Jurkat, Clone E6-1 (cell line): ENCODE measurements around the gene LDLRAD4.

Experiments used
- DNase-seq: peaks from one replicate; pipeline ENCODE4 v3.0.0-alpha.2; 2011; ENCODE audit warnings: low read depth, low spot score
- H3K4me3 ChIP-seq: 2 replicates; pipeline ENCODE4 v1.5.1; 2011; ENCODE audit warnings: mild to moderate bottlenecking, low read length, control low read depth, moderate library complexity

Gene LDLRAD4

DNA sequence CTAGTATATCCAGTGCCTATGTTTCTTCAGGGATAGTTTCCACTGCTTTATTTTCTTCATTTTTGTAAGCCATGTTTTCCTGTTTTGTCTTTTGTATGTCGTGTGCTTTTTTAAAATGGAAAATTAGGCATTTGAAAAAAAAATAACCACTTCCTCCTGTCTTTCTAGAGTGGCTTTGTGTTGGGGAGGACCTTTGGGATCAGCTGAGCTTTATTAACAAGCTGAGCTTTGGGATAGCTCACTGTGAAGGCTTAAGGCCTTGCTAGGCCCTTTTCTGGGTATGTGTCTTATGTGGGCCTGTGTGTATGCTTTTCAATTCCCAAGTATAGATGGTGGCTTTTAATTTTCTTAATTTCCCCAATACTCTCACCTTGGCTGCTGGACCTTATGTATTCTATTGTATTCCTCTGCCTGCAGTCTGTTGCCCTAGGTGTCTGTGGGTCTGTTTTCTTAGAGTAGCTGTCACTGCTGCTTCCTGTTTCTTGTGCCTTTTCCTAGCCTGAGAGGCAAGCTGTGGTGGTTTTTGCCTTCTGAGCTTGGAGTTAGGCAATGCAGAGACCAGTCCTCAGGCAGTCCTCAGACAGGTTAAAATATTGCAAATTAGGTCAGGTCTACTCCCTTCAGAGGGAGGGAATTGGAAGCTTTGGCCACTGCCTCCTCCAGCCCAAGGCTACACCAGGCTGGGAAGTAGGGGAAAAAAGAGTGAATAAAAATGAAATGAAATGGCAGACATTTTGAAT is 134.7 kb downstream of the LDLRAD4 start:
- DNase-seq = peak; percentile 77
- no peak overlapping the region; the same call in 1 of the 2 replicates for H3K4me3 ChIP-seq

DNA sequence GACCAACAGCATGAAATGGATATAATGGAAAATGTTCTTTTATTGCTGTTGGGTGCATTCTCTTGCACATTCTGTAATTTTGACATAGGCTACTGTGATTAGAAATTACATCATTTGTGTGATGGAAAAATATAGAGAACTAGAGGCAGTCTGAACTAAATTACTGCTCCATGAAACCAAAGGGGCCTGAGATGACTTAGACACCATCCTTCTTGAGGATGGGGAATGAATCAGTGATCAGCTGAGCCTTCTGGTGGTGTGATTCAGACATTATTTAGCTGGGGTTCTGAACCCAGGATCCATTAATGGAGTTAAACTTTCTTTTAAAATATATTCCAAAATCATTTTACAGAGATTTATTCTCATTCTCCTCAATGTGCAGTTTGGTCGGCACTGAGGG is 135.8 kb downstream of the LDLRAD4 start:
- DNase-seq = no peak
- H3K4me3 ChIP-seq = no peak overlapping the region

DNA sequence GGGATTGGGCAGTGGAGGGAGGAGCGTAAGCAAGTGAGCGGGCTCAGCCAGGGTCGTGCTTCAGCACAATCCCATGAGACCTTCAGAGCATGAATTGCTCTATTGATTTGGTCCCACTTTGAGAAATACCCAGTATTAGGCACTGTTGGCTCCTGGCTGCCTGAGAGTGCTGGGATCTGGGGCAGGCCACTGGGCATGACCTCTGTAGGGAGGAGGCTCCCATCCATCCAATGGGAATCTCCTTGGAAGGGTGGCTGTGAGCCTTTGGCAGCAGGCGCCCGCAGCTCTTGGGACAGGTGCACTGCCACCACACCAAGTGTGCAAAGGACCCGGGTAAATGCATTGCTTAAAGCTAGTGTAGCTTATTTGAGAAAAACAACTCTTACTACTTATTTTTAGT is 137.5 kb downstream of the LDLRAD4 start:
- DNase-seq = no peak
- no peak overlapping the region for H3K4me3 ChIP-seq

DNA sequence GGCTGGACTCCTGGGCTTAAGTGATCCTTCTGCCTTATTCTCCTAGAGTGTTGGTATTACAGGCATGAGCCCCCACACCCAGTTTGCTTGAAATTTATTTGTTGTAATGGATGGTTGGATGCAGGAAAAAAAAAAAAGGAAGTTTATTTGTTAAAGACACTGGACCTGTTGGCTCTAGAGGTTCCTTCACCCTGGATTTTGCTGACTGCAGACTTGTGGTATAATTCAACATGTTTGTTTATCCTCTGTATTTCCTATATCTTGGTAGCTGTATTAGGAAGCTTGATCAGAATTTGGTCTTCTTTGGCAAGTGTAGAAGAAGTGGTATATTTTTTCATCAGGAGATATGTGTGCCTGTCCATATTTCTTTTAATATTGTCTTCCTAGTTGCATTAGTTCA is 138.7 kb downstream of the LDLRAD4 start:
- no peak overlapping the region for H3K4me3 ChIP-seq
- no peak for DNase-seq

DNA sequence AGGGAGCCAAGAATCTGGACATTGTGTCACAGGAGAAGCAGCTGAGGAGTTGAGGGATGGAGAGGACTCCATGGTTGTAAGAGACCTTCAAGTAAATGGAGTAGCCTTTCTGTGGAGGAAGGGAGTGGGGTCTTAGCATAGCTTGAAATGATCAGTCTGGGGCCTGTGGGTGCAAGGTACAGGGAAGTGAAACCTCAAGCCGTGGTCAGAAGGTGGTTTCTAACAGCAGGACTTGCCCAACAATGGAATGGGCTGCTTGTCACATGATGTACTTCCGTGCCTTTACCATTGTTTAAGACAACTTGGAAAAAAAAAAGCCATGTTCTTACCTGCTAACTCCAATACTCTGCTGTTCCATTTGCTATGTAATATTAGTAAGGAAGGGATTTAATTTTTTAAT is 140.7 kb downstream of the LDLRAD4 start:
- DNase-seq = no peak
- H3K4me3 ChIP-seq = no peak overlapping the region

DNA sequence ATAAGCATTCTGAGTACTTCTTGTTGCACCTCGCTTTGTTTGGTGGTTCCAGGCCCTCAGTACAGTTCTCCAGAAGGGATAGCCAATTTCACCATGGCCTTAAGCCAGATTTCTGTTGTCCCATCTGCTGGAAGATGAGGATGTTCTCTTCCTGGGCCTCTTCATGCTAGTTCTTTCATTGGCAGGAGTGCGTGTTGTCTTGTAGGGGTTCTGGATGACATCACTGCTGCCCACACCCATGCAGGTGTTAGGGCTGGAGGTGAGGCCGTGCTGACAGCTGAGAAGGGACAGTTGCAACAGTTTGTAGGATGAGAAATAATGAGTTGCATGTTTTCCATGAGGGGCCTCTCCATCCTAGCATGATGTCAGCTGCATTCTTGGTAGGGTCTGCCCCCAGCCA is 142.9 kb downstream of the LDLRAD4 start:
- DNase-seq = no peak
- no peak overlapping the region for H3K4me3 ChIP-seq

DNA sequence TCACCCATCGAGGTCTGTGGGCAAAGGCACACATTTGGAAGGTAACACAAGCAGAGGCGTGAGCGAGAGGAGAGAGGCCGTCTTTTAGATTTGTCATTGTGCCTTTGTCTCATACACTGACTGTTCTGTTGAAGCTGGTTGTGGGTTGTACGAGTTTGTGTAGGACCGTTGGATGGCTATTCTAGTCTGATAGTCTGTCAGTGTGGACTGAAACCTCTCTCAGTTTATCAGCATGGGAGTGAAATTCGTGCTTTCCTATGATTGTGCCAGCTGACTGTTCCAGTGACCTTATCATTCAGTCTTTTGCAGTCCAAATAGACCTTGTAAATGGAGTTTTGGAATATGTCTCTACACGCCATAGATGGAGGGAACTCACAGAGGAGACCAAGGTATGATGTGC is 143.5 kb downstream of the LDLRAD4 start:
- no peak overlapping the region for H3K4me3 ChIP-seq
- DNase-seq = no peak

DNA sequence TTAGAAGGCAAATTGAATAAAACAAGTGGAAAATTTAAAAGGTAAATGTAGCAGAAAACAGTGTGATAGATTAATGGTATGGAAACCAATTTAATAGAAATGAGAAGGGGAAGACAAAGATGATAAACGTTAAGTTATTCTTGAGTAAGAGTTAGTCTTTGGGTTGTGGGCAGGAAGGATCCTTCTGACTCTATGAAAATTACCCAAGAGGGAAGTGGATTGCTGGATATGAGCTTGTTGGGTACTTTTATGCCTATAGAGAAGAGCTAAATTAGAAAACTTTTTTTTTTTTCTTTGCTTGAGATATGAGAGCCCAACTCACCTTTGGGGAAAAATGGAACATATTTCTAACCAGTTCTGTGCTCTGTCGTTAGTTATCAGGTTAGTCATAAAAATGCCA is 144.0 kb downstream of the LDLRAD4 start:
- no peak overlapping the region for H3K4me3 ChIP-seq
- no peak for DNase-seq

DNA sequence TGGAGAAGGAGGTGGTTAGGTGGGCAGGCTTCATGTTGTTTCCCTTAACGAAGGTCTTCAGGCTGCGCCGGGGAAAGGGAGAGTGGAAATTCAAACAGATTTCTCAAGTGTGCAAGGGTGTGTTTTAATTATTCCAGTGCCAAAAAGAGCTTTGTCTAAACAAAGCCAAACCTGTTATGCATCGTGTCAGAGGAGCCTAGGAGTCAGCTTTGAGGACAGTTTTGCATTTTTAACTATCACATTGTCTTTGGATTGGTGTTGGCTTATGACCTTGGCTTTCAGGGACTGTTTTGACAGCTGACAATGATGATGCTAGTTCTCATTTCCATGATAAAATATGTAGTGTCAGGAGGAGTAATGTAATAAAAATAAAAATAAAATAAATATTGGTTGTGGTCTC is 144.8 kb downstream of the LDLRAD4 start:
- no peak for DNase-seq
- H3K4me3 ChIP-seq = no peak overlapping the region

DNA sequence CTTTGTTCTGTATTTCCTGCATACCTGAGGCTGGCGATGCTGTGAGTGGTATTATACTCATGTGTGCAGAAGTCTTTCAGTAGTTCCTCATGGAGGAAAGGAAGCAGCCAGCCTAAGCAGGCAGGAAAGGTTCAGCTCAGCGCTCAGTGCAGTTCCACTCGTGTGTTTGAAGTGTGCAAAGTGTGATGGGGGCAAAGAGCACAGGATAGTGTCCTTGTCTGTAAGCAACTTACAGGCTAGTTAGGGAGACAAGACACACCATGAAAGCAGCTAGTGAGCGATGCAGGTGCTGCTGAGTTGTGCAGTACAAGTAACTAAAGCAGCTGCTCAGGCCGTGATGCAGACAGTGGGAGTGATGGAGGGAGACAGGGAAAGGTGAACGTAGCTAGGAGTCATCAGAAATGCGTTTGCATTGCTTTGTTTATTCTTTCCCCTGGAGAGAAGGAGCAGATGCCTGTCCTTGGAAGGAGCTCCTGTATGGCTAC is 146.2 kb downstream of the LDLRAD4 start:
- no peak overlapping the region for H3K4me3 ChIP-seq
- DNase-seq = no peak

DNA sequence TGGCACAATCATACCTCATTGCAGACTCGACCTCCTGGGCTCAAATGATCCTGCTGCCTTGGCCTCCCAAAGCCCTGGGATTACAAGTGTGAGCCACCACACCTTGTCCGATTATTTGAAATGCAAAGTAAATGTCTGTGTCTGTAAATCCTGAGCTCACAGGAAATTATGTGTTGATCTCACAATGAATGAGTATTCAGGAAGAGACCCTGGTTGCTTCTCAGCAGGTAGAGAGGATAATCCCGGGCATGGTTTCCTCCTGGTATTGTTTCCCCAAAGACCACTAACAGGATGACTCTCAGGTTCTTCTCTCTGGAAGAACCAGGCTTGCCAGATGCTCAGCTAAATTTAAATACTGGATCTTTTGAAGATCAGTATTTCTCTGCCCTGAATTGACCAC is 147.6 kb downstream of the LDLRAD4 start:
- no peak overlapping the region for H3K4me3 ChIP-seq
- no peak for DNase-seq

DNA sequence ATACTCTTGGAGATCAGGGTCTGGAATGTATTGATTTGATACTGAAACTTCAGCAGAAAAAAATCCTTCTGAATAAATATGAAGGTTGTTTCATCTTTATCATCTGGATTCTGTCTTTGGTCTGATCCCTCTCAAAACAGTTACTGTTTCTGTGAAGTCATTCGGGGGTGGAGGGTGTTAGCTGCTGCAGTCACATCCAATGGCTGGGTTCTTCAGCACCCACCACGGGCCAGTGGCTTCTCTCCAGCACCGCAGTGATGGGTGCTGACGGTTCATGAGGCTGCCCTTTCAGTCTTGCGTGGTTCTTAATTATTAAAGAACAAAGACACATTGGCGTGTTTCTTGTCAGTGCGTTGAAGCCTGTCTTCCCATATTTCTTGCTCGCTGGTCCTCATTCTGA is 148.0 kb downstream of the LDLRAD4 start:
- H3K4me3 ChIP-seq = no peak overlapping the region
- no peak for DNase-seq

DNA sequence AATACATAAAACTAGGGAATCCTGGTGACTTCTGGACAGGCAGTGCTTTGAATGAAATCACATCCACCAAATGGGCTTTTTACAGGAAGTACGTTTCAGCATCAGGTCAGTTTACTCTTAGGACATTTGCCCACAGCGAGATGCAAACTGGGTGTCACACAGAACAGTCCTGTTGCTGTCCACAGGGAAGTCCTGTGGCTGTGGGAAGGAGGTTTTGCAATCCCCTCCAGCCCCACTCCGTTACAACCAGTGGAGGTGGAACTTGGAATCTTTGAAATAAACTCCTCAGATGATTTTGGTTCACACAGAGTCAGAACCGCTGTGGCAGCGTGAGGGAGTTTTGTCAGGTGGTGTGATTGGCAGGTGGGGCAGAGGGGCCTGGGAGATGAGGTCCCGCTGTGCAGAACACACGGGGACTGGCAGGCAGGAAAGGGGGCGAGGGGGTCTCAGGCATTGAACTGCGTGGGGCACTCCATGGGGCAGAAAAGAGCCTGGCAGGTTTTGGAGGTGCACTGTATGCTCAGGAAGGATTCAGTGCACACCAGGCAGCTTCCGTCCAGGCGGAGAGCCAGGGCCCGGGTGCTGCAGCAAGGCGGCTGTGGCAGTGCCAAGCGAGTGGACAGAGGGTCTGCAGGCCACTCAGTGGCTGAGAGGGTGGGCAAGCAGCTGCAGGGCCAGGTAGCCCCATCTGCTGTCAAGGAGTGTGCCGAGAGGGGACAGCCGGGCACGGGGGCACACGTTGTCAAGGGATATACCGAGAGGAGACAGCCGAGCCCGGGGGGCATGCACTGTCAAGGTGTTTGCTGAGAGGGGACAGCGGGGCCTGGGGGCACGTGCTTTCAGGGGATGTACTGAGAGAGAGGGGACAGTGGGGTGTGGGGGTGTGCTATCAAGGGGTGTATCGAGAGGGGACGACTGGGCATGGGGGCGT is 148.7 kb downstream of the LDLRAD4 start:
- no peak for DNase-seq
- H3K4me3 ChIP-seq = no peak overlapping the region

DNA sequence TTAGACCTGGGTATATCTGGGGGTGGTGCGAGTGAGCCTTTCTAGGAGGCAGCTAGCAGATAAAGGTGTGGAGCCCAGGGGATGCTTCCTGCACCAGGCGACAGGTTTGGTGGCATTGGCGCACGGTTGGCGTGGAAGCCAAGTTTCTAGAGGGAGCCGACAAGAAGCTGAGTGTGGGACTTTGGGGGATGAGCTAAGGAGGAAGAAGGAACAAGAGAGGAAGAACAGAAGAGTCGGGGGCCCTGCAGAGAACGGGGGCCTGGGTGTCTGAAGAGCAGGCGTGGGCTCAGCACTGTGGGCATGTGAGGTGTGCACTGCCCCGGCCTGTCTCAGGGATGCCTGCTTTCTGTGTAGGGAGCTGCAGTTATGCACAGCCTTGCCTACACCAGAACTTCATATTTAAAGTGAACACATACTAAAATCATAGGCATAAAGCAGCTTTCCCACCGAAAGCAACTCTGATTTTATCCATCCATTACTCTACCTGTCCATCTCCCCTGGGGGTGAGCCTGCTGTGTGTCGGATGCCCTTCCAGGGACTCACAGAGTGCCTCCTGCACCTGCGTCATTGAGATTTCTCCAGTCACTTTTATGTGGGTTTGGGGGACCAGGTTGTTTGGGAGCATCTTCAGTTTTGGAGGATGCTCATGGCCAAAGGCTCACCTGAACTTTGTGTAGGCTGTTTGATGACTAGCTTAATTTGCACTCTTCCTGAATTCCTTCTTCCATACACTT is 149.7 kb downstream of the LDLRAD4 start:
- no peak for DNase-seq
- H3K4me3 ChIP-seq = no peak overlapping the region

DNA sequence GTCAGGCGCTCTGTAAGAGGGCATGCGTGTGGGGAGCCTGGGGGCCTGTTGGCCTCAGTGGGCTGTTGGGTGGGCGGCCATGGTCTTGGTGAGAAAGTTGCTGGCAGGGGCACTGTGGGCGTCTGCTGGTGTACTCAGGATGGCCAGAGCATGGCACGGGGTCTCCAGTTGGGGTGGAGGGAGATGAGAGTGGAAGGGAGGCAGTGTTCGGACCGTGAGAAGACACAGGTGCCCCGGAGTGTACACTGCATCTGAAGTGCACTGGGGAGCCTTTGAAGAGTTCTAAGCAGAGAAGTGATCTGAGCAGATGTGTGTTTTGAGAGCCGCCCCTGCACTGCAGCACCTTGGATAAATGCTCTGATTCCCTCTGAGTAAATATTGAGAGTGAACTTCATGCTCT is 150.8 kb downstream of the LDLRAD4 start:
- no peak for DNase-seq
- H3K4me3 ChIP-seq = peak overlapping the region; percentile 32

DNA sequence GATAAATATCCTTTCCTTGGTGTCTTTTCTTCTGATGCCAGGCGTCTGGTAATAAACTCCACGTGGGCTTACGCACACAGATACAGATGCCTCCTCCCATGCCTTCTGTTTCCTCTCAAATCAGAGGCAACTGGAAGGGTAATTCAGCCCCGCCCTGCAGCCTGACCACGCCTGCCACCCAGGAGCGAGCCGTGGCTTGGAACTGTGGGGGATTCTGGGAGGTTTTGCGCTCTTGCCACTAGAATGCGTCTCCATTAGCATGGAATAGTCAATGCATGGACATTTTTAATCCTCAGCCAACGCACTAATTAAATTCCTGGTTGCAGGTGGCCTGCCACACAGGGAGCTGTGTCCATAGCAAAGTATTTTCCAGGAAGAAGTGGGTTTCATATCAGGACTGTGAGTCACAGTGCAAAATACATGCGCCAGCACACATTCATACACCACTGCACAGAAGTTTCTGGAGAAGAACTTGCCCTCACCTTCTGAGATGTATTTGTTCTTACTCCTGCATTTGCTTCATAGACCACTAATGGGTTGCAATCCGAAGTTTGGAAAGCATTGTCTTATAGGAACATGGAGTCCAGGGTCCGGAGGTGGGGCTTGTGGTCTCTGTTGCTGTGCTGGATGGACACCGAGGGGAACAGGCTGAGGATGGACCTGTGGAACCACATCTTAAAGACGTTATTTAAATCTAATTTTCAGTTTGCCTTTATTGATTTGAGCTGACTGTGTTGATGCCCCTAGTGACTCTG is 151.4 kb downstream of the LDLRAD4 start:
- peak; percentile 83 for DNase-seq
- H3K4me3 ChIP-seq = peak overlapping the region; percentile 32

DNA sequence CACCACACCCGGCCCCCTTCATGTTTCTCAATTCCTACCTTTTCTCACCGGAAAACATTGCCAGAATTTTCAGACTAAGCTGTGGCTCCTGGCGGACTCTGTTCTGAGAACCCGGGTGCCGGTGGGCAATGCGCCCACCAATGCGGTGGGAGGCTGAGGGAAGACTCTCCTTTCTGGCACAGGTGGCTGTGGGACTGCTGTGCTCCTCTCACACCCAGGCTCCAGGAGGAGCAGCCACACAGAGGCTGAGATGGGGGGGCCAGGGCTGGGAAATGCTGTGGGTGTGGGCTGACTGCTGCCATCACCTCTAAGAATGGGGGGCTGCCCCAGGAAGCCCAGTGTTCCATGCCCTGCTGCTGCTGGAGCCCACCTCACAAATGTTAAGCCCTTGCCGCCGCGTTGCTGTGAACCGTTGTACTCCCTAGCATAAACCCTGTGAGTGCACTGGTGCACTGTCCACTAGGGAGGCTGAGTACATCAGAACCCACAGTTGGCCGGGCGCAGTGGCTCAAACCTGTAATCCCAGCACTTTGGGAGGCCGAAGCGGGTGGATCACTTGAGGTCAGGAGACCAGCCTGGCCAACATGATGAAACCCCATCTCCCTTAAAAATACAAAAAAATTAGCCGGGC is 152.6 kb downstream of the LDLRAD4 start:
- no peak overlapping the region for H3K4me3 ChIP-seq

DNA sequence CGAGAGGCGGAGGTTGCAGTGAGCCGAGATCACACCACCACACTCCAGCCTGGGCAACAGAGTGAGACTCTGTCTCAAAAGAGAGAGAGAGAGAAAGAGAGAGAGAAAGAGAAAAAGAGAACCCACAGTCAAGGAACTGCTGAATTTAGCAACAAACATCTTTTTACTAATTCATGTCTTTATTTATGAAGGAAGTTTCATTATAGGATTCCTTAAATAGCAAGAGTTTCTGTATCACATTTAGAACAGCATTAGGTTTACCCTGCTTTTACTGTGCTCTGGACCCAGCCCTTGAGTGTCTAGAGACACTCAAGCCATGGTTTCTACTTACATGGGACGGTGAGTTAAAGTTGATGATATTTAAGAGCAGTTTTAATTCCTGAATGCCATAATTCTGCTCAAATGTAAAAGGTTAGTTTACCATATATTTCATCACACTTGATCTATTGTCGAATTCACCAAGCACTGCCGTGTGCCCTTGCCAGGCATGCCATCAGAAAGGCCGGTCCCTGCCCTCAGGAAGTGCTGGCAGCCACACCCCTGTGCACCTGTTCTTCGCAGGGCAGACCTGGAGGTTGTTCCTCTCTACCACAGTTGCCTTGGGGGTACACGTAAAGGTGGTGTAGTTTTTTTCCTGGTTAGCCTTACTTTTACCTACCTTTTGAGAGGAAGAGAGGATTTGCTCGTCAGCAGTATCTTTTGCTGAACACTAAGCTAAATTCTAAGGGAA is 153.3 kb downstream of the LDLRAD4 start:
- H3K4me3 ChIP-seq = no peak overlapping the region
- no peak for DNase-seq

More for the DNA sequence above, 152.6 kb downstream of the LDLRAD4 start:
- no peak for DNase-seq
